Epidermal melanocyte (primary cell): ENCODE data around the gene NCAPH2.

Experiments used
- DNase-seq: peaks from one replicate; pipeline ENCODE4 v3.0.0; 2011; ENCODE audit warnings: low spot score; ENCODE audit not compliant: insufficient read length

The NCAPH2 gene

GRCh38 chr22:50546326-50547262 is 38.6 kb downstream of the NCAPH2 start:
- DNase-seq: no peak

- no peak for DNase-seq
These were observed 39.4 kb downstream of the NCAPH2 start for GRCh38 chr22:50547263-50547985.

DNA sequence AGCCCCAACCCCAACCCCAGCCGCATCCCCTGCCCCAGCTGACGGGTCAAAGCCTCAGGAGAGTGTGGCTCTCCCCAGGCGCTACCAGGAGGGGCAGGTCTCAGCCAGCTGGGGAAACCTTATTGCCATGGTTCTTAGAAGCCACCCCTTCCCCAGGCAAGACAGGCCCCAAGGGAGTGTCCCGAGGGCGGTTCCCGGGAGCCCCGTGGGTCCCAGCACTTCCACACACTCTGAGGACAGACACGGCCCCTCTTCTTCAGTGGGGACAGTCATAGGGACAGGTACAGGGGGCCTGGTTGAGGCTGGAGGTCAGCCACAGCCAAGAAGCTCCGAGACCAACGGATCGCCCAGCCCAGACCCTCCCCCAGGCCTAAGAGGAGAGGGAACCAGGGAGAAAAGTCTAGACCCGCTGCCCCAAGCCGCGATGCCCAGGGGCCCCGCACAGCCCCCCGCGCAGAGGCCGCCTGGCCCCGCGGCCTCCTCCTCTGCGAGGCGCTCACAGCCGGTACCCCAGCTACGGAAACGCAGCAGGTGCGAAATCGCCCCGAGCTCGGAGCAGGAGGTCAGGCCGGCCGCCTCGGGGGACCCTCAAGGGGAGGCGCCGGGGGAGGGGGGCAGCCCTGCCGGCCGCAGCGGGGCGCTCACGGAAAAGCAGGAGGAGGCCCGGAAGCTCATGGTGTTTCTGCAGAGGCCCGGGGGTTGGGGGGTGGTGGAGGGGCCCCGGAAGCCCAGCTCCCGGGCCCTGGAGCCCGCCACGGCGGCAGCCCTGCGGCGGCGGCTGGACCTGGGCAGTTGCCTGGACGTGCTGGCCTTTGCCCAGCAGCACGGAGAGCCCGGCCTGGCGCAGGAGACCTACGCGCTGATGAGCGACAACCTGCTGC is 40.3 kb downstream of the NCAPH2 start:
- DNase-seq: peak; percentile 24

- DNase-seq: no peak
These were observed 41.1 kb downstream of the NCAPH2 start for GRCh38 chr22:50548921-50549790.

- DNase-seq: no peak
These were observed 42.4 kb downstream of the NCAPH2 start for GRCh38 chr22:50550395-50550794.

GRCh38 chr22:50551160-50551752 is 43.2 kb downstream of the NCAPH2 start:
- no peak for DNase-seq

GRCh38 chr22:50553310-50553709 is 45.3 kb downstream of the NCAPH2 start:
- no peak for DNase-seq

DNA sequence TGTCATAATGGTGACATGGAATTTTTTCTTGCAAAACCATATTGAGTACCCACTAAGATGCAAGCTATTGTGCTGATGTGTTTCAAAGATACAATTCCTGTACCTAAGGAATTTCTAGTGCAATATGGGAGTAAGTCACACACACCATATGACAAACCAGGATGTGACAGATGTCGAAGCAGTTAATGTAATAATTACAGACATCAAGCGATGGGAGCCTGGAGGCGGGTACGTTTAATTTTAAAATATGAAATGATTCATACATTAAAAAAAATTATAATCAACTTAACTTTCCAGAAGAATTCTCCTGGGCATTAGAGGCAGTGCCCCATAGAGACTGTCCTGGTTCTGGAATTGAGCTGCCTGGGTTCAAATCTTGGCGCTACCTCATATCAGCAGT is 48.7 kb downstream of the NCAPH2 start:
- DNase-seq: no peak

GRCh38 chr22:50560034-50560433 is 52.0 kb downstream of the NCAPH2 start:
- no peak for DNase-seq

- DNase-seq: no peak
These were observed 53.7 kb downstream of the NCAPH2 start for GRCh38 chr22:50561401-50562358.

DNA sequence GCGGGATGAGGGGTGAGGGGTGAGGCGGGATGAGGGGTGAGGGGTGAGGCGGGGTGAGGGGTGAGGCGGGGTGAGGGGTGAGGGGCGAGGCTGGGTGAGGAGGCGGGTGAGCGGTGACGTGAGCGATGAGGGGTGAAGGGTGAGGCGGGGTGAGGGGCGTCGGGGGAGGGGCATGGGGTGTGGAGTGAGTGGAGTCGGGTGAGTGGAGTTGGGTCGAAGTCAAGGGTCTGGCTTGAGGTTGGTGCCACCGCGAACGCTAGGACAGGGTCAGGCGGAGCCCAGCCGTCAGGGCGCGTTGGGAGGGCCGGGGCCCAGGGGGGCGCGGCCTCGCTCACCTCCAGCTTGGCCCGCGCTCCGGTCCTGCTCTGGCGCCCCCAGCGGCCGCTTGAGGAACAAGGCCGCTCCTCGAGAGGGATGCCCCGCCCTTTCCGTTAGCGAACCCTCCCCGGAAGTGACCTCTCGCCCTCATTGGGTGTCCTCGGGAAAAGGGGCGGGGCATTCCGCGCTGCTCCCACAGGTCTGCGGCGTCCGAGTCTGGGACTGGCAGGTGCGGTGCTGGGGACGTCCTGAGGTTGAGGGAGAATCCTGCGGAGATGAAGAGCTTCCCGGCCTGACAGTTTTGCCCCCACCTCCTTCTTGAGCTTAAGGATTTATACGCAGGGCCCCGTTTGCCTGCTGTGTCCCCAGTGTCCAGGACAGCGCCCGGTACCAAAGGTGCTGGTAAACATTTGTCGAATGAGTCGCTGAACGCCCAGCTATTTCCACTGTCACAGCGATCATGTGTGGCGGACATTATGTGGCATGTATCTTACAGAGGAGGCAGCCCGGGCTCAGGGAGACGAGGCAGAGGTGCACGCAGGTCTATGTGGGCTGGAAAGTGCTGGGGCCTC is 54.7 kb downstream of the NCAPH2 start, which contains the start of gene SYCE3:
Gene SYCE3, minus strand, starts transcription at position 397 of the 890 bp plus-strand sequence. CDS start 6,514 bp downstream, outside the sequence.
- DNase-seq: peak; percentile 94

DNA sequence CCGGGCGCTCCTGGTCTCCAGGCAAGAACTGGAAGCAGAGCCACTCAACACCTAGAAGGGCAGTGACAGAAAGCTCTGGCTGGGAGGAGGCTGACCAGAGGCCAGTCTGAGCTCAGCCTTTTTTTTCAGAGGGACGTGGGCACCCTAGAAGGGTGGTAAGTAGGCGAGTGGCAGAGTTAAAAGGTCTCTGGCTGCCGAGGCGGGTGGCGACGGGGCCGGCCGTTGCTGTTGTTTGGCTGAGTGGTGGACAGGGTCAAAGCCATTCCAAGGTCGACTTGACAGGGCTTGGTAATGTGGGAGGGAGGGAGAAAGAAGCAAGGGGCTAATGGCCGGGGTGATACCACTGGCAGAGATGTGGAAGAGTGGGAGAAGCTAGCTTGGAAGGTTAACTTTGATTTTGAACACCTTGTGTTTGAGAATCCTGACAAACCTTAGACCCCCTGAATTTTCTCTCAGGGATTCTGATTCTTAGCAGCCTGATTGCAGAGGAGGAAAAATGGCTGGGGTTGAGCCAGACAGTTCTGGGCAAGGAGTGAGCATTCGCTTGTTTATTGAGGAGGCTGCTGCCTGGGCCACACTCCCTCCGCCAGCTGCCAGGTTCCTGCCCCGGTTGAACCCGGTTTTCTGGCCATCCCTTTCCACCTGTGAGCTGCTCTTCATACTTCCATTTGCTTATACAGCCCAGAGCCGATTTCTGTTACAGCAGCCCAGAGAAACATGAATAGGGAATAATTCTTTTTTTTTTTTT is 55.6 kb downstream of the NCAPH2 start:
- no peak for DNase-seq

GRCh38 chr22:50564289-50564688 is 56.3 kb downstream of the NCAPH2 start:
- no peak for DNase-seq

DNA sequence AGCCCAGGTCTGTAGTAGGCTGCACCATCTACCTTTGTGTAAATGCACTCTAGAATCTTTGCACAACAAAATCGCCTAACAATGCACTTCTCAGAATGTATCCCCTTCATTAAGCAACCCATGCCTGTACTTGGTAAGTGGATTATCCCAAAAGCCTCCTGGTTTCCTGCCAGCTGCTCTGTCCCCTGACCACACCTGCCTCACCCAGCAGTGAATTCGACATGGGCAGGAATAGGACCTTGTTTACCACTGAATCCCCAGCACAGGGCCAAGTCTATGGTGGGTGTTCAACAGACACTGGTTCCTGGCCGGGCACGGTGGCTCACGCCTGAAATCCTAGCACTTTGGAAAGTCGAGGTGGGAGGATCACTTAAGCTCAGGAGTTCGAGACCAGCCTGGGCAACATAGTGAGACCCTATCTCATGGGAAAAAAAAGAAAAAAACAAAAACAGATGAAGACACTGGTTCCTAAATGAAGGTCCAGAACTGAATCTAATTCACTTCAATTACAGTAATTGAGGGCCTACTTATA is 59.8 kb downstream of the NCAPH2 start:
- no peak for DNase-seq

- no peak for DNase-seq
These were observed 60.6 kb downstream of the NCAPH2 start for GRCh38 chr22:50568626-50569025.

- DNase-seq: no peak
These were observed 61.0 kb downstream of the NCAPH2 start for GRCh38 chr22:50569041-50569459.
